Ishikawa (cell line): ENCODE measurements around the gene AP5S1.

Source experiments
- CEBPB ChIP-seq: IDR thresholded peaks from 2 replicates; pipeline ENCODE4 v1.6.1; 2012
- NFIC ChIP-seq: IDR thresholded peaks from 2 replicates; pipeline ENCODE4 v1.6.1; 2012
- TAF1 ChIP-seq: IDR thresholded peaks from 2 replicates; pipeline ENCODE4 v1.6.1; 2012; ENCODE audit warnings: low read depth, mild to moderate bottlenecking

DNA sequence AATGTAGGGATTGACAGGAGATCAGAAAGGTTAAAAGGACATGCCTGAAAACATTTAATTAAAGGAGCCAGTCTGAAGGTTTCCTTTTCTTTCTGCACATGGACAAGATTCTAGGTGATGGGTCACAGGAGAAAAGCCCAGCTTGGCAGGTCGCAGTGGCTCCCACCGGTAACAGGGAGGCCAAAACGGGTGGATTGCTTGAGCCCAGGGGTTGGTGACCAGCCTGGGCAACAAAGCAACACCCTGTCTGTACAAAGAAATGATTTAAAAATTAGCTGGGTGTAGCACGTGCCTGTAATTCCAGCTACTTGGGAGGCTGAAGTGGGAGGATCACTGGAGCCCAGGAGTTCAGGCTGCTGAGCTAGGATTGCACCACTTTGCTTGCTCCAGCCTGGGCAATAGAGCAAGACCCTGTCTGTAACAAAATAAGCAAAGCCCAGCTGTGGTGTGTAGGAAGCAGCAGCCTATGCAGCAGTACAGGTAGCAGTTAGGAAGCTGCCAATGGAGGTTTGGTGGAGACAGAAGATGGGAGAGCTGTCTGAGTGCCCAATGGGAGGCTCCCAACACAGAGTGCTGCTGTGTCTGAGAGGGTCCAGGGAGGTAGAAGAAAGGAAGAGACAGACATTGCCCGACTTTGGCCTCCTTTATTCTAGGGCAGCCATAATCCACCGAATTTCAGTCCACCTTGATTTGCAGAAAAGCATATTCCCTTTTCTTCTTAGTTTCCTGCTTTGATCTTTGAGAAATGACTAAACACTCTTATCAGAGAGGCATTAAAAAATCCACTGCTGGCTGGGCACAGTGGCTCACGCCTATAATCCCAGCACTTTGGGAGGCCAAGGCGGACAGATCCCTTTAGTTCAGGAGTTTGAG, 7.1 kb upstream of the AP5S1 start:
- TF ChIP-seq TAF1 (no peak), CEBPB (no peak), NFIC (no peak)
